ENCODE measurements around the gene FARP1.

Gene FARP1, protein sequence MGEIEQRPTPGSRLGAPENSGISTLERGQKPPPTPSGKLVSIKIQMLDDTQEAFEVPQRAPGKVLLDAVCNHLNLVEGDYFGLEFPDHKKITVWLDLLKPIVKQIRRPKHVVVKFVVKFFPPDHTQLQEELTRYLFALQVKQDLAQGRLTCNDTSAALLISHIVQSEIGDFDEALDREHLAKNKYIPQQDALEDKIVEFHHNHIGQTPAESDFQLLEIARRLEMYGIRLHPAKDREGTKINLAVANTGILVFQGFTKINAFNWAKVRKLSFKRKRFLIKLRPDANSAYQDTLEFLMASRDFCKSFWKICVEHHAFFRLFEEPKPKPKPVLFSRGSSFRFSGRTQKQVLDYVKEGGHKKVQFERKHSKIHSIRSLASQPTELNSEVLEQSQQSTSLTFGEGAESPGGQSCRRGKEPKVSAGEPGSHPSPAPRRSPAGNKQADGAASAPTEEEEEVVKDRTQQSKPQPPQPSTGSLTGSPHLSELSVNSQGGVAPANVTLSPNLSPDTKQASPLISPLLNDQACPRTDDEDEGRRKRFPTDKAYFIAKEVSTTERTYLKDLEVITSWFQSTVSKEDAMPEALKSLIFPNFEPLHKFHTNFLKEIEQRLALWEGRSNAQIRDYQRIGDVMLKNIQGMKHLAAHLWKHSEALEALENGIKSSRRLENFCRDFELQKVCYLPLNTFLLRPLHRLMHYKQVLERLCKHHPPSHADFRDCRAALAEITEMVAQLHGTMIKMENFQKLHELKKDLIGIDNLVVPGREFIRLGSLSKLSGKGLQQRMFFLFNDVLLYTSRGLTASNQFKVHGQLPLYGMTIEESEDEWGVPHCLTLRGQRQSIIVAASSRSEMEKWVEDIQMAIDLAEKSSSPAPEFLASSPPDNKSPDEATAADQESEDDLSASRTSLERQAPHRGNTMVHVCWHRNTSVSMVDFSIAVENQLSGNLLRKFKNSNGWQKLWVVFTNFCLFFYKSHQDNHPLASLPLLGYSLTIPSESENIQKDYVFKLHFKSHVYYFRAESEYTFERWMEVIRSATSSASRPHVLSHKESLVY

DNA sequence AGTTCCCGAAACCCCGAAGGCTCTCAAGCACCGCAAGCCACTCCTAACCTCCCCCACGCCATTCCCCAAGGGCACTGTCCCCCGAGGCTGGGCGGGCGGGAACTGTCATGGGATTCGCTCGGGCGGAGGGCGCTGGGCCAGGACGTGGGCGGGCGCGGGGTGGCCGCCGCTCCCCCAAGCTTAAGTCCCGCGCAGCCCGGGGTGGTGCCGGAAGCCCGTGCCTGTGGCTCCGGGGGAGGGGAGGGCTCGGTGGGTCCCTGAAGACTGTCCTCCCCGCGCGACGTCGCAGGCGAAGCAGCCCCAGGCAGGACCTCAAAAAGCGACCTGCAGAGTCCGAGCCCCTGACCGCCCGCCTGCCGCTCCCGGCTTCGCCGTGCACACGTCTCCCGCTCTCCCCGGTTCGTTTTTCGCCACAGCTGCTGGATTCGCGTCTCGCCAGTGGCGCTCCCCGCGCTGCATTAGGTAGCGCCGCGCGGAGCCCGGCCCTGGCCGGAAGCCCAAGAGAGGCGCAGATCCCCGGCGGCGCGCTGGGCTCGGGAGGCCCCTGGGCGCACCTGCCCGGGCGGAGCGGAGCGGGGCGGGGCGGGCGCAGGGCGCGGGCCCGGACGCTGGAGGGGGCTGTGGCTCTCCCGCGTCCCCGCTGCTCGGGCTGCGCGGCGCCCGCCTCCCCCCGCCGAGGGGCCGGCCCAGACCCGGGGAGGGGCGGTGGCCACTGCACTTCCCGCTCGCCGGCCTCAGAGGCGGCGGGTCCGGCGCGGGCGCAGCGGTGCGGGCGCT lies at the start of gene FARP1:
Gene FARP1 (plus strand): TSS at position 715 of the 777 bp plus-strand sequence. CDS start 70,149 bp downstream, outside the sequence.
- DNase-seq = no peak

DNA sequence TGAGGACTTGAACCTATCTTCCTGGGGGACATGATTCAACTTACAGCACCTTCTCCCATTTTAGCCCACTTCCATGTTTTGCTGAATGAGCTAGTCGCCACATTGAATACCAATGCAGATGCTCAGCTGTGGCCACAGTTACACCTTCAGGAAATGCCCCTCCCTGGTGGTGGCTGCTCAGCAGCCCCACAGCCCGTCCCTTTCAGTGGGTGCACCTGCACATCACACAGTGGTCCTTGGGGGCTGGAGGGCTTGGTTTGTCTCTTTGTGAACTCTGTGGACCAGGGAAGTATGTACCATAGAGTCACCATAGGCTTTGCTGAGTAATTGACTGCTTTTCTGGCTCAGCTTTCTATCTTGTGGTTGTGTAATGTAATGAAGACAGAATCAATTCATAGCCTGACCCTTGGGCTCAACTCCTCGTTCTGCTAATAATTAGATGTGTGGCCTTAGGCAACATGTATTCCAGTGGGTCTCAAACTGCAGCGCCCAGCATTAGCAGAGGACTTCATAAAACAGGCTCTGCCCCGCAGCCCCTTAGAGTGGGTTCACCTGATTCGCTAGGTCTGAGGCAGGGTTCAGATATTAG lies 48.1 kb upstream of the FARP1 start:
- no peak for DNase-seq

DNA sequence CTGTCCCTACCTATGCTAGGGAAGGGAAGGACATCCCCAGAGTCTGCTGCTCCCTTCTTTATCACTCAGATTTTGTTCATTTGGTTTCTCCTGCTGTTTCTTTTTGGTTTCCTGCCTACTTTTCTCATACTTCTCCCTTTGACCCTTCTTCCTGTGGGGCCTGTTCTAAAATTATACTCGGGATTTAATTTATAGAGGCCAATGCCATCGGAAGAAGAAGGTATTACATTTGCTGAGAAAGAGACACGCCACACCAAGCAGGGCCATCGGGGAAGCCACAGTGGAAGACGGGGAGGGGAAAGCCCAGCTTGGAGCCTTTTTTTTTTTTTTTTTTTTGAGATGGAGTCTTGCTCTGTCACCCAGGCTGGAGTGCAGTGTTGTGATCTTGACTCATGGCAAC lies 46.8 kb upstream of the FARP1 start:
- no peak for DNase-seq

DNA sequence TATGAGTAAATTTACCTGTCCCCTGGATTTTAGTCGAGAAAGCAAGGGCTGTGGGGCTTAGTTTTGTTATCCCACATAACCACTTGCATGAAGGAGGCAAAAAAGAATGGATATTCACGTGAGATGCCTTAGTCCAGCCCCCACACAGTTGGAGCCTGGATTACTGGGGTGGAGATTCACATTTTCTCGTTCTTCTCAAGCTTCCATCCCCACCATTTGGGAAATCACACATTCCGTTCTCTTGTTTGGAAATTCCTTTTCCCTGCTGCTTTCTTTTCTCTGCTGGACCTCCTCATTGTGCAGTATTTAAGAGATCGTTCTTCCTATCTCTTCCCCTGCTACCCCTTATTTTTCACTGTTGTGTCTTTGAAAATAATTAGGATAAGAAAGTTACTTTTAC lies 45.1 kb upstream of the FARP1 start:
- DNase-seq = no peak

DNA sequence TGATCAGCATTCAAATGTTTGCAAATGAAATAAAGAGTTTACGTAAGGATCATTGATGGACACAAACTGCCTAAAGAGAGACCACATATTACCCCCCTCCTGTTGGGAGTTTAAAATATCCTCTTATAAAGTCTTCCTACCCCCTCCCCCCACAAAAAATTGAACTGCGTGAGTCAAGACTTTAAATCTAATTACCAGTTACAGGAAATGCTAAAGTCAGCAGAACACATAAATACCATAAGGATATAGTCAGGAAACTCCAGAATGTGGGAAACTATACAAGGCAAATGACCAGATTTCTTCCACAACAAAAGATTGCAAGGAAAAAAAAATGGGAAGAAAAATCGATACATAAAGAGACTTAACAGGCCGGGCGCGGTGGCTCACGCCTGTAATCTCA lies 44.4 kb upstream of the FARP1 start:
- no peak for DNase-seq

DNA sequence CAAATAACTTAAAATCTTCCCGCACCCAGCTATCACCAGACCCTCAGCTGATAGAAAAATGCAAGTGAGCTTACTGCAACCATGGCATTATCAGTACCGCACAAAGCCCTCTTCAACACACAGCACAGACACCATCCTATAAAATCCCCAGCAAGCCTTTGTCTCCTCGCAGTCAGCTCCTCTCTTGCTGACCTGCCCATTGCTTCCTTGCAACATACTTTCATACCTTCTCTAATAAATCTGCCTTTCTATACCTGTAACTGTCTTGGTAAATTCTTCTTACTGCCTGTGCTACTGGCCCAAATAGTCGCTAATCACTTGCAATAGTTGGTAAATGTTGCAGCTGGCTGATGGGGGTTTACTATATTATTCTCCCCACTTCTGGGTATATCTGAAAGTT lies 43.3 kb upstream of the FARP1 start:
- DNase-seq = no peak

DNA sequence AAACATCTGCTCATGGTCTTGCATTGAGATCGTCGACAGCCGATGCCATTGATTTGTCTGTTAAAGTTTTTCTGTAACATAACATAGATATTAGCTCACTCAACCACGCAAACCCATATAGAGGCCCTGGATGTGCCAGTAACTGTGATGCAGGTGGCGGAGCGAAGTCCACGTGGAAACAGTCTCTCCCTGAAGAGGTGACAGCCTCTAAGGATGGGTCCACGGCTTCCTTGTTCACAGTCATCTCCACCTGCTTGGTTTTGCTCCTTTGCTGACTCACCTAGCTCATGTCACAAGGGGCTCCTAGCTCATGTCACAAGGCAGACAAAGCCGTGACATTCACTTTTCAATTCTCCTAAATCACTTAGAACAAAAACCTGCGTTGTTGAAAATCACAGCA lies 42.4 kb upstream of the FARP1 start:
- DNase-seq = no peak

DNA sequence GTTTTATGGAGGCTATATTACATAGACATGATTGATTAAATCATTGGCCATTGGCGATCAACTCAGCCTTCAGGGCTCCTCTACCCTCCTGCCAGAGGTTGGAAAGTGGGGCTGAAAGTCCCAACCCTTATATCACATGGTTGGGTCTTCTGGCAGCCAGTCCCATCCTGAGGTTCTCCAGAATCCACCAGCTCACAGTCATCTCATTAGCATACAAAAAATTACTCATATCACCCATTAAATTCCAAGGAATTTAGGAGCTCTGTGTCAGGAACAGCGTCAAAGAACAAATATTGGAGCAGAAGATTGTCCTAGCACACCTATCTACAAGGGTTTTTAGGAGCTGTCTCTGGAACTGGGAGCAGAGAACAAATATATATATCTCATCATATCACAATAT lies 39.4 kb upstream of the FARP1 start:
- no peak for DNase-seq

DNA sequence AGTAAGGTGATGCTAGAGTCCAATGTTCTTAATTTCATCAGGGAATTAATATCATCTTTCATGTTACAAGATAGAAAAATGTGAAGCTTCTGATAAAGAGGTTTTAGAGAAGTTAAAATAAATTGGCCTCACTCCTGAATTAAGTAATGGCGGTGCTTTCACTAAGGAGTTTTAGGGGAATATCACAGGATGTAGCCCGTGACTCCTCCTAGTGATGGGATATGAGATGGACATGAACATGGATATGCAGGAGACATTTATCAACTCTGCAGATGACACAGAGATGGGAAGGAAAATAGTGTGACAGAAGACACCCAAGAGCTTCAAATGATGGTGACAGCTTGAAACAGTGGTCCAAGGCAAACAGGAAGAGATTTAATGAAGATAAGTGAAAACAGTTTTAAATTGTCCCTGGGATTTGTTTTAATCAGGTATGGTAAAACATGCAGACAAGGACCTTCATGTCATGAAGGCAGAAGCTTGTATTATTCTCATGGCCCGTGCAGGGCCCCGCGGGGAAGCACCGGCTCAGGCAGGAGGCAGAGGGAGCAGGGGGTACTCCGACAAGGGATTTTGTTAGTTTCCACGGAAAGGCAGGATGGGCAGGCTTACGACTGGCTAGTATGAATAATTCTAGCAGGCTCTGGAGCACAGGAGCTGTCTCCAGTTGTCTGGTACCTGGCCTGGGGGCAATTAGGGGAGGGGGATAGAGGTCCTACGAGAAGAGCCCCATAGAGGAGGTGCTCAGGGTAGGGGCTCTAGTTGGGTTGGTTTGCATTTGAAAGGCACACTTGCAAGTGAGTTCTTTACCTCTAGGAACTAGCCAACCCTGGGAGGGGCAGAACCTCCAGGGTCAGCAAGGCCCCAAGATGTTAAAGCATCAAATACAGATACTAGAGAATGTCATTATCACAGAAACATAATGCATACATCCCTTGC lies 38.7 kb upstream of the FARP1 start:
- DNase-seq = no peak

DNA sequence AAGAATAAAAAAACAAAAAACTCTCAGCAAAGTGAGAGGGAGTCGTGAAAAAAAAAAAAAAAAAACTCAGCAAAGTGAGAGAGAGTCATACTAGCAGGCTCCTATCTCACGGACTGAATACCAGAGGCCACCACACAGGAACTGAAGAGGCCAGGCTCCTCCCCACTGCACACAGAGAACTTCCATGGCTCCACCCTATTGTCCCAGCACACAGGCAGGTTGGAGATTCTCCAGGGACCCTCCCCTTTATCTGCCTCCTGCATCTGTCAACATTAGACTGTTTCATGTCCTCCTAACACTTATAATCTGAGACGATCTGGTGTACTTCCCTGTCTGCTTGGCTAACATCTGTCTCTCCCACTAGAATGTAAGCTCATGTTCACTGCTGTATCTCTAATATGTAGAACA lies 37.0 kb upstream of the FARP1 start:
- no peak for DNase-seq

DNA sequence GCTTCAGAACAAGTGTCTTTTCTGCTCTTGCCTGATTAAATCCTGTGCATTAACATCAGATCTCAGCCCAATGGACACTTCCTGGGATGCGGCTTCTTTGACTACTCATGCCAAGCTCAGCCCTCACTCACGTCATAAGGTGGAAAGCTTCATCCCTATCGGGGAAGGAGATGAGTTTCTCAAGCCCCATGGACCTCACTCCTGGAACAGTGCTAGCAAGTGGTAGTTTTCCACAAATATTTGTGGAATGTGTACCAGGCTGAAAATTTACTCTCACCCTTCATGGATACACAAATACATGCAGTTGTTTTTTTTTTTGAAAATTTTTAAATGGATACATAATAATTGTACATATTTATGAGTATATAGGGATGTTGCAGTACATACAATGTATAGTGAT lies 34.6 kb upstream of the FARP1 start:
- DNase-seq = no peak

DNA sequence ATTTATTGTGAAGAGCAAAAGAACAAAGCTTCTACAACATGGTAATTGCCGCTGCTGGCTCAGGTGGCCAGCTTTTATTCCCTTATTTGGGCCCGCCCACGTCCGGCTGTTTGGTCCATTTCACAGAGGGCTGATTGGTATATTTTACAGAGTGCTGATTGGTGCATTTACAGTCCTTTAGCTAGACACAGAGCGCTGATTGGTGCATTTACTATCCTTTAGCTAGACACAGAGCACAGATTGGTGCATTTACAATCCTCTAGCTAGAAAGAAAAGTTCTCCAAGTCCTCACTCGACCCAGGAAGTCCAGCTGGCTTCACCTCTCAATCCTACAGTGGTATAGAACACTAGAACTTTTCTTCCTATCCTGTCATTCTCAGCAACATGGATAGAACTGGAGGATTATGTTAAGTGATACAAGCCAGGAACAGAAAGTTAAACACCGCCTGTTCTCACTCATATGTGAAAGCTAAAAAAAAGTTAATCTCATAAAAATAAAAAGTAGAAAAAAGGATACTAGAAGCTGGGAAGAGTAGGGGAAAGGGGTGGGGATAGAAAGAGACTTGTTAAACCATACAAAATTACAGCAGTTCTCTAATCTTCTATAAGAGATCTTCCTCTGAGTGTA lies 33.6 kb upstream of the FARP1 start:
- DNase-seq = no peak

DNA sequence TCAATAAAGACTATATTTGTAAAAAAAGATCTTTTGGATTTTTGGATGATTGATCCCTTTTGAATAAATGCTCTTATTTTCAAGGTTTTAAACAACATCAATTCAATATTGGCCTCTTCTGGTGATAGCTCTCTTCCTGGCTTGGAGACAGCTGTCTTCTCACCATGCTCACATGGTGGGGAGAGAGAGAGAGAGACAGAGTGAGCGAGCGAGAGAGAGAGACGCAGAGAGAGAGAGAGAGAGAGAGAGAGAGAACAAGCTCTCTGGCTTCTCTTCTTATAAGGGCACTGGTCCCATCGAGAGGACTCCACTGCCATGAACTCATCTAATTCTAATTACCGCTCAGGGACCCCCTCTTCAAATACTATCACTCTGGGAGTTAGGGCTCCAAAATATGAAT lies 32.1 kb upstream of the FARP1 start:
- no peak for DNase-seq

DNA sequence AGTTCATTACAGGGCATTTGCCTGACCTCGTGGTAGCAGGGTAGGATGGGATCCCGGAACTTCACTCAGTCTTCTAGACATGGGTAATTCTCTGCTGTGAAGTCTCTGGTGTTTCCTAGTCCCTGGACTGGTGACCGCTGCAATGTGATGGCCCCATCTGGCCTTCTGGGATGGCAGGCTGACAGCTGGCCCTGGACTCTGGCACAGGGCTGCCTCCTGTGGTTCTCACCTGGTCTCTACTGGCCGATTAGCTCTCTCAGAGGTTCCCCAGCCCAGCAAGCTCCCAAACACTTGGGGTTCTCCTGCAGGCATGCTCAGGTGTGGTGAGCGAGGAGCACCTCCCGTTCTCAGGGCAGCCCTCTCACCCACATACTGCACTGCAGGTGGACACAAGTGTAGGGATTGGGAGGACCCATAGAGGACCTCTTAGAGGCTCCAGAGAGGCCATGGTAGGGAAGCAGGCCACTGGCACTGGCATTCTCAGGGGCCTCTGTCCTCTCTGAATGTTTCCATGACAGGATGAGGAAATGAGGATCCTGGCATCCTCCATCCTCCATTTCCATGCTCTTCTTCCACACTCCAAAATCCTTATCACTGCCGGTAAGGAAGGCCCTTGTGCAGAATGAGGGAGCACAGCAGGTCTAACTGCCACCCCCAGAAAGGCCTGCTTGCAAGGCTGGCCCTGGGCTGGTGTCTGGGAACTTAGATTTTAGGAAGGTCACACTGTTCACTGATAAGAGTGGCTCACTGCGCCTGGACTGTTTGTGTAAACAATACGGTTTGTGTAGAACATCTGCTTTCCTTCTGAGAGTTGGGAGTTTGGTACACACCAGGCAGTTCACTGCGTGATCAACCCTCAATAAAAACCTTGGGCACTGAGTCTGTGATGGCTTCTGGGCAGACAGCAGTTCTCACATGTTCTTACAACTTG lies 31.5 kb upstream of the FARP1 start:
- no peak for DNase-seq

DNA sequence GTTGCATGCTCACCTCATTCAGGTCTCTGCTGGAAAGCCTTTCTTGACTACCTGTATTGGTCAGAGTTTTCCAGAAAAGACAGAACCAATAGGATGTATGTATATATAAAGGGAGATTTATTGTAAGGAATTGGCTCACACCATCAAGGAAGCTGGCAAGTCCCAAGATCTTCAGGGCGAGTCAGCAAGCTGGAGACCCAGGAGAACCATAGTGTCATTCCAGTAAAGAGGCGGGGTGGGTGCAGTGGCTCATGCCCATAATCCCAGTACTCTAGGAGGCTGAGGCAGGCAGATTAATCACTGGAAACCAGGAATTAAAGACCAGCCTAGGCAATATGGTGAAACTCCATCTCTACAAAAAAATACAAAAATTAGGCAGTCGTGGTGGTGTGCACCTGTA lies 30.4 kb upstream of the FARP1 start:
- no peak for DNase-seq

DNA sequence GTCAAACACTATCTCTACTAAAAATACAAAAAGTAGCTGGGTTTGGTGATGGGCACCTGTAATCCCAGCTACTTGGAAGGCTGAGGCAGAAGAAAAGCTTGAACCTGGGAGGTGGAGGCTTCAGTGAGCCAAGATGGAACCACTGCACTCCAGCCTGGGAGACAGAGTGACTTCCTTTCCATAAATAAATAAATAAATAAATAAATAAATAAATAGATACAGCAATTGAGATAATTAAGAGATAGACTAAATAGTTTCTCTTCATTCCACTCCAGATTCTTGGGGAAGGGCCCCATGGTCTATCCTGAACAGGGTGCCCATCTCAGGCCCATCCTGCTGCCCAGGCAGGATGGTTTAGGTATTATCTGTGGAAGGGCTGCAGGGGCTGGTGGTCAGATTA lies 24.0 kb upstream of the FARP1 start:
- no peak for DNase-seq

DNA sequence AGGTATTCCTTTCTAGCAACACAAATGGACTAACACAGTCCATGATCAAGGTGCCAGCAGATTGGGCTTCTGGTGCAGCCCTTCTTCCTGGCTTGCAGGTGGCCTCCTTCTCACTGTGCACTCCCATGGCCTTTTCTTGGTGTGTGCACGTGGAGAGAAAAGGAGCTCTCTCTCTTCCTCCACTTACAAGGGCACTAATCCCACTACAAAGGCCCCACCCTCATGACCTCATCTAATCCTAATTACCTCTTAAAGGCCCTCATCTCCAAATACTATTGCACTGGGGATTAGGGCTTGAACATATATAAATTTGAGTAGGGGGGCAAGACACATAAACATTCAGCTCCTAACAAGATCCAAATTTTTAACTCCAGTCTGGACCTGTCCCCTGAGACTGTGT lies 19.7 kb upstream of the FARP1 start:
- DNase-seq = no peak

DNA sequence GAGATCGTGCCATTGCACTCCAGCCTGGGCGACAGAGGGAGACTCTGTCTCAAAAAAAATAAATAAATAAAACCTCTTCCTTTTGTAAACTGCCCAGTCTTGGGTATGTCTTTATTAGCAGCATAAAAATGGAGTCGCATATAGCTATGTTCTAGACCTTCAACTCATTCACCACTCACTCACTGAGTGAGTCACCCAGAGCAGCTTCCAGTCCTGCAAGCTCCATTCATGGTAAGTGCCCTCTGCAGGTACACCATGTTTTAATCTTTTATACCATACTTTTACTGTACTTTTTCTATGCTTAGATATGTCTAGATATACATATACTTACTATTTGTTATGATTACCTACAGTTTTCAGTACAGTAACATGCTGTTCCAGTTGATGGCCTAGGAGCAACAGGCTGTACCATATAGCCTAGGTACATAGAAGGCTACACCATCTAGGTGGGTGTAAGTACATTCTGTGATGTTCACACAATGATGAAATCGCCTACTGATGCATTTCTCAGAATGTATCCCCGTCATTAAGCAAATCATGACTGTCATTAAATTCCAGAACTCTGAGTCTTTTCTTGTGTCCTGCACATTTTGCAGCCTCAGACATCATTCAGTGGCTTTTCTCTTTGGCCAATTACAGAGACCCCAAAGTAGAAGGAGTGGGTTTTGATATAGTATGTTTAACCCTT lies 13.7 kb upstream of the FARP1 start:
- no peak for DNase-seq

DNA sequence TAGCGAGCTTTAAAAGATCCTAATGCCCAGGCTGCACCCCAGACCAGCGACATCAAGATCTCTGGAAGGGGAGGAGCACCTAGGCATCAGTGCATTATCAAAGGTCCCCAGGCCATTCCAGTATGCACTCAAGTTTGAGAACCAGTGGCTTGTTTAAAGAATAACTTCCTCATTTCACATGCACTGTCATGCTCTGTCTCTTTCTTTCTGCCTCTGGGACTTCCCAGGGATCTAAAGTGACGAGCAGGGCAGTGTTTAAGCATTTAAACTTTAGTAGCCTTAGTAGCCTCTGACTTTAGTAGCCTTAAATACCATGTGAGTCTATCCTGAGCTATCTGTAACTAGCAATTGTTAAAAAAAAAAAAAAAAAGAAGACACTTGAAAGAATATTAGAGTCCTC lies 8.9 kb upstream of the FARP1 start:
- no peak for DNase-seq
